ENCODE data around the gene ASTN2.

Gene ASTN2

DNA sequence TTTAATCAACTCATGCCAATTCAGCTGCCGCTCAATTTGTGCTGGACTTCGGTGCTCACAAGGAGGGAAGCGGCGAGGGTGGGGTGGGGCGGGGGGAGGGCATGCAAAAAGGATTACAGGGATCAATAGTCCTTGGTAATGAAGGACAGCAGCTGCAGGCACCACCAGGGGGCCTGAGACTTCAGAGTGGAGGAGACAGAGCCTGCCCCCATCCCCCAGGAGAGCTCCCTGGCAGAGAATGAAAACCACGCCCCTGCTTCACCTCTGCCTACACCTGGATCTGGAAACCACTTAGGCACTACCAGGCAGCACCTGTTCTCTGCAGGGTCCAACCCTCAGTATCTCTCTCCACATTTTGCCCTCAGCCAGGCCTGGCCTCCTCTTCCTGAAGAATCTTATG lies 572.2 kb downstream of the ASTN2 start:
- TF ChIP-seq REST (IDR thresholded peaks at IDR 0.05; ENCODE audit: insufficient read depth in 1 of 2, low read depth in 2 of 2, low read length in 2 of 2) (no peak), POLR2AphosphoS5 (IDR thresholded peaks at IDR 0.05; ENCODE audit: low read depth, low read length) (no peak), SIN3A (IDR thresholded peaks at IDR 0.05; ENCODE audit: borderline replicate concordance, insufficient read depth, low read length) (no peak), TAF1 (IDR thresholded peaks at IDR 0.05; ENCODE audit: borderline replicate concordance, insufficient read depth, low read length) (no peak), FOXP2 (optimal IDR thresholded peaks at IDR 0.05; ENCODE audit: borderline replicate concordance, extremely low read depth, extremely low read length, insufficient read depth) (no peak)

DNA sequence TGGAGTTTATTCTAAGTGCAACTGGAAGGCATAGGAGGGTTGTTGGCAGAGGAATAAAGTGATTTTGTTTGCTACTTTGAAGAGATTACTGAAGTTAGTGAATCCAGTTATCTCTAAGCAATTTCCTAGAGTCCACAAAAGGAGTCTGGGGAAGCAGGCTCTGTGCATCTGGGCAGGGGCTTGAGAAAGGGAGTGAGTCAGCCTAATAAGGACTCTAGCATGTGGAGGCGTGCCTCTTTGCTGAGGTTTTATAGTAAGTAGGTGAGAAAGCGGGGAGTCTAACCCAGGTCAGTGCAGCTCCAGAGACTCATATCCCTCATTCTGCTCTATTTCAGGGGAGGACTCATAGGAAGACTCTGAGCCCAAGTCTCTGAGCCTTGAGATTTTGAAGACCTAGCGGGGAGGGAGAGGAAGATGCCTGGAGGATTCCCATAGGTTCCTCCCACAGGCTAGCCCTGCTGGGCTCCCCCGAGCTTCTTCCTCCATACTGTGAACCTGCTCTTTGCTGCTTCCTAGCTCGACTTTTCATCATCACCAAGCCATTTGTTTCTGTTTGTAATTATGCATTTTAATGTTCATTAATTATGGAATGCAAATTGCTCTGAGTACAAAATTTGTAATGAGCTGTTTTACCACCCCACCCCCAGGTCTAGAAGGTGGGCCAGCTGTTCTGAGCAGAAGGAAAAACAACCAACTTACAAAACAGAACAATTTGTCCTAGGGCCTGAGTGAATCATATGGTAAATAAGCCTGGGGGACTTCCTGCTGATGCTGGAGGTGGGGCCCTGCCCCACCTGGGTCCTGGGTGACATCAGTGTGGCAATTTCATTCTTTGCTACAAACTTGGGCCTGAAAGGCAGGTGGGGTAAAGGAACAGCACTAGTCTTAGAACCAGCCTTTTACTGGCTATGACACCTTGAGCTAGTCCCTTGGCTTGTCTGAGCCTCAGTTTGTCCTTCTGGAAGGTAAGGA lies 577.6 kb downstream of the ASTN2 start:
- TF ChIP-seq FOXP2 (optimal IDR thresholded peaks at IDR 0.05; ENCODE audit: borderline replicate concordance, extremely low read depth, extremely low read length, insufficient read depth) (no peak), TAF1 (IDR thresholded peaks at IDR 0.05; ENCODE audit: borderline replicate concordance, insufficient read depth, low read length) (no peak), POLR2AphosphoS5 (IDR thresholded peaks at IDR 0.05; ENCODE audit: low read depth, low read length) (no peak), SIN3A (IDR thresholded peaks at IDR 0.05; ENCODE audit: borderline replicate concordance, insufficient read depth, low read length) (no peak), REST (IDR thresholded peaks at IDR 0.05; ENCODE audit: insufficient read depth in 1 of 2, low read depth in 2 of 2, low read length in 2 of 2) (no peak)

- TF ChIP-seq POLR2AphosphoS5 (IDR thresholded peaks at IDR 0.05; ENCODE audit: low read depth, low read length) (no peak), TAF1 (IDR thresholded peaks at IDR 0.05; ENCODE audit: borderline replicate concordance, insufficient read depth, low read length) (no peak), SIN3A (IDR thresholded peaks at IDR 0.05; ENCODE audit: borderline replicate concordance, insufficient read depth, low read length) (no peak), FOXP2 (optimal IDR thresholded peaks at IDR 0.05; ENCODE audit: borderline replicate concordance, extremely low read depth, extremely low read length, insufficient read depth) (no peak), REST (IDR thresholded peaks at IDR 0.05; ENCODE audit: insufficient read depth in 1 of 2, low read depth in 2 of 2, low read length in 2 of 2) (no peak)
Measured at GRCh38 chr9:116821633-116822229, 593.1 kb downstream of the ASTN2 start.

DNA sequence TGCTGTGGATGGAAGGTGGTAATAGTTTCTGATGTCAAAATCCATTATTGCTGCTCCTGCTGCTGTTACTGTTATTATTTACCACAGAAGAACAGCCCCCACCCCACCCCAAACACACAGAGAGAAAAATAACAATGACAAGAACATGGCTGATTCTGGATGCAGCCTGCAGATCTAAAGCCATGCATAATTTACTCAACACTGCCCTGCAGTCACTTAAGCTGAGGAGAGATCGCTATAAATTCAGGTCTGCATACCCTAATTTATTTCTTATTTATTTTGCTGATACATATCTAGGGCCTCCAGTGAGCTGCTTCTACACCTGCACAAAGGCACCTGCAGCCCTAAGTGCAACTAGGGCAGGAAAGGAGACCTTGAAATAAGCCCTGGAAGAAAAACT lies 595.7 kb downstream of the ASTN2 start:
- no peak for TF ChIP-seq FOXP2 (optimal IDR thresholded peaks at IDR 0.05; ENCODE audit: borderline replicate concordance, extremely low read depth, extremely low read length, insufficient read depth)
- TF ChIP-seq POLR2AphosphoS5 (IDR thresholded peaks at IDR 0.05; ENCODE audit: low read depth, low read length): no peak

DNA sequence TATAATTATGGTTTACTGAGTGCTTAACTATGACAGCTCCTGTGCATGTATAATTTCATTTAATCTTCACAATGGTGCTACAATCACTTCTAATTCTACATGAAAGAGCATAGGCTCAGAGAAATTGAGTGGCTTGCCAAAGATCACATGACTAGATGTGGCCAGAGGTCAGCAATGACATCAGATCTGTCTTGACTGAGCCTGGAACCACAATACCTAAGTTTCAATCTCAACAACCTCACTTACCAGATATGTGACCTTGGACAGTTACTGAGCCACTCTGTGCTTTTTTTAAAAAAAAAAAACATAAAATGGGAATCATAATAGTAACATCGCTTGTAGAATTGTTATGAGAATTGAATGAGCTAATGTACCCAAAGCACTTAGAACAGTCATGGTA lies 597.1 kb downstream of the ASTN2 start:
- no peak for TF ChIP-seq TAF1 (IDR thresholded peaks at IDR 0.05; ENCODE audit: borderline replicate concordance, insufficient read depth, low read length)
- TF ChIP-seq POLR2AphosphoS5 (IDR thresholded peaks at IDR 0.05; ENCODE audit: low read depth, low read length): no peak
- no peak for TF ChIP-seq REST (IDR thresholded peaks at IDR 0.05; ENCODE audit: insufficient read depth in 1 of 2, low read depth in 2 of 2, low read length in 2 of 2)
- no peak for TF ChIP-seq FOXP2 (optimal IDR thresholded peaks at IDR 0.05; ENCODE audit: borderline replicate concordance, extremely low read depth, extremely low read length, insufficient read depth)
- TF ChIP-seq SIN3A (IDR thresholded peaks at IDR 0.05; ENCODE audit: borderline replicate concordance, insufficient read depth, low read length): no peak

All from PFSK-1 (cell line).